Left lobe of liver (tissue), 2 donors: Measurements from ENCODE around the gene MORN1. TPM values are rescaled to one million over a fixed set of nuclear protein-coding genes. Genes with fewer than 3 reads are reported as not detected.

ENCODE experiments used
- ATAC-seq: fragments of 200-7000 bp; cut with Tn5 transposase; one replicate; pipeline ENCODE4 v1.9.1; 2020; ENCODE audit warnings: mild to moderate bottlenecking, moderate library complexity
- DNase-seq: peaks from one replicate; pipeline ENCODE4 v3.0.0-alpha.2; 2020; ENCODE audit warnings: low spot score
- total RNA-seq: library from RNA; stranded (reverse); gene quantifications from one replicate; pipeline ENCODE4 v1.2.1, GENCODE V29; 2021
- donor health status: DM: no; HTN: no; CAD: no; lungs with moderate emphysema.
- donor health status: DM: no; HTN: yes; CAD: no.

Gene MORN1
- total RNA-seq, 1 donor from 2014 or later = 6.7 TPM

DNA sequence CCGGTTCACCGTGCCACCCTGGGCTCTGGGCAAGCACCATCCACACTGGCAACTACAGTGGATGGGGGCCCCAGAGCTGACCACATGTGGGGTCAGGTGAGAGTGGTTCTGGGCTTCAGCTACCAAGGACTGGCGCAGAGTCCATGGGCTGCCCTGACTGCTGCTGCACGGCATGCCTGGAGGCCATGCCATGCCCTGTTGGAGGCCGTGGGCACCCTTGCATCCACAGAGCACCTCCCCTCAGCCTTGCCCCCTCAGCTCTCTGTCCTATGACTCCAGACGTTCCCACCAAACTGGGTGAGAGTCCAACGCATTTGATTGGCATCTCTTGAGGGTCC lies 15.5 kb downstream of the MORN1 start:
- DNase-seq (no peak), ATAC-seq (no peak)

- no peak for DNase-seq
- ATAC-seq = peak; percentile 83
These were observed 16.0 kb downstream of the MORN1 start for GRCh38 chr1:2375246-2375922.

GRCh38 chr1:2374252-2375155 lies 16.9 kb downstream of the MORN1 start:
- DNase-seq = no peak
- ATAC-seq = no peak

DNA sequence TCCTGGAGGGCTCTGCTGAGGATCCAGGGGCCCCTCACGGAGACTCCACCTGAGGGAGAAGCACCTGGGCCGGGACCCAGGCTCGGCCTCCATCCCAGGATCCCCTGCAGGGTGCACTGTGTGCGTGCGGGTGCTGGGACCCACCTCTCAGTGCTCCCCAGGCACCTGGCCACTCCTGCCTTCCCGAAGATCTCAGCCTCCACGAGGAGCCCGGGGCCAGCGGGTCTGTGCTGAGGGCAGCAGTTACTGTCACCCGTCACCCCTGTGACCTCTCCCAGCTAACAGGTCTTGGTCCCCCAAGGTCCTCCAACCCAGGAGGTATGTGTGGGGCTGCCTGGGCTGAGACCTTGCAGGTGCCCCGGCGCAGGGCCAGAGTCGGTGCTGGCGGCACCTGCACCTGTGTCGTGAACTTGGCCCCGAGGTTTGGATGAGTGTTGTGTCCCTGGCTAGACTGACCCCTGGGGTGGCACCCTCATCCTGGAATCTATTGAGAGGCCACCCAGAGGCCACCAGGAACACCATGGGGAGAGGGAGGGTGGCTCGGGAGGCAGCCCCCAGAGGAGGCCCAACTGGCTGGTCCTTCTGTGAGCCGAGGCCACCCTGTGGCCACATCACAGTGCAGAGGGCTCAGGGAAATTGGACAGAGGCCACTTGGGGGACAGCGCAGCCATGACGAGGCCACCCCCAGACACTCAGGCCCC lies 17.7 kb downstream of the MORN1 start:
- no peak for ATAC-seq
- DNase-seq = no peak

- DNase-seq (no peak), ATAC-seq (no peak)
These were observed 18.5 kb downstream of the MORN1 start for GRCh38 chr1:2372551-2373490.

- no peak for DNase-seq
- no peak for ATAC-seq
These were observed 23.2 kb downstream of the MORN1 start for GRCh38 chr1:2368053-2368744.

GRCh38 chr1:2363847-2364513 lies 27.4 kb downstream of the MORN1 start:
- DNase-seq (no peak), ATAC-seq (no peak)

DNA sequence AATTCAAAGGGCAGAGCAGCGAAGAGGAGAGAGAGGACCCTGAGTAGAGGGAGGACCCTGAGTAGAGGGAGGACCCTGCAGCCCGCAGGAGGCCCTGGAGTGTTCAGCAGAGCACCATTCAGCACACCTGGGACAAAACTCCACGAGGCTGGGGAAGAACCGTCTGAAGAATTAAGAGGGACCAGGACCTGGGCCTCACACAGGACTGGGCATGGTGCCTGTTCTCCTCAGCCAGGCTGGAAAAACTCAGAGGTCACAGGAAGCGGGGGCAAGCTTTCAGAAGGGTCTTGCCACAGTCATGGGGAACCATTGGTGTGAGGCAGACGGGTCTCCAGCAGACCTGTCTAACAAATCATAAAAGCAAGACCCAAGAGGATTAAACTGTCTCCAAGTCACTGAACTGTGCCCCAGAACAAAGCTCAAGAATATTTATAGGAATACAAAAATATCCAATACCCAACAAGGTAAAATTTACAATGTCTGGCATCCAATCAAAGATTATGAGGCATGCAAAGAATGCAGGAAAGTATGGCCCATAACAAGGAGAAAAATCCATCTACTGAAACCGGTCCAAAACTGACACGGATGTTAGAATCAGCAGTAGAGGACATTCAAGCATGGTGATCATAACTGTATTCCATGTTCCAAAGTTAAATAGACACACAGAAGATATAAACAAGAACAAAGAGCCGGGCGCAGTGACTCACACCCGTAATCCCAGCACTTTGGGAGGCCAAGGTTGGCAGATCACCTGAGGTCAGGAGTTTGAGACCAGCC lies 30.6 kb downstream of the MORN1 start:
- ATAC-seq (no peak), DNase-seq (no peak)

- ATAC-seq = no peak
- no peak for DNase-seq
These were observed 32.4 kb downstream of the MORN1 start for GRCh38 chr1:2358651-2359640.

- ATAC-seq (no peak), DNase-seq (no peak)
These were observed 33.3 kb downstream of the MORN1 start for GRCh38 chr1:2358072-2358471.

- no peak for ATAC-seq
These were observed 34.2 kb downstream of the MORN1 start for GRCh38 chr1:2356911-2357845.

DNA sequence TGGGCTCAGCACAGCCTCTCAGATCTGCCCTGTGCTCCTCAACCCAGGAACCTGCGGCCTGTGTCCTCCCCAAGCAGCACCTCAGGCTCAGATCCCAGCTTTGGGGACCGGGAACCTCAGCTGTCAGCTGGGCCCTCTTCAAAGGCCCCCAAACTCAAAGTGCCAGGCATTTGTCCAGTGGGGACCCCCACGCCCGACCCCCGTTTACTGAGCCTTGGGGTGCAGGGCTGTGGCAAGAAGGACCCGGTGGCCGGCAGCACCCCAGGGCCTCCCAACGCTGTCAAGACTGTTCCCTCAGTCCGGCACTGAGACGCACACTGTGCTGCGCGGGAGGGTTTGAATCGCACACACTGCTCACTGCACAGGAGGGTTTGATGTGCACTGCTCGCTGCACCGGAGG lies 35.0 kb downstream of the MORN1 start:
- DNase-seq = no peak
- no peak for ATAC-seq

More at GRCh38 chr1:2356911-2357845, 34.2 kb downstream of the MORN1 start:
- no peak for DNase-seq

DNA sequence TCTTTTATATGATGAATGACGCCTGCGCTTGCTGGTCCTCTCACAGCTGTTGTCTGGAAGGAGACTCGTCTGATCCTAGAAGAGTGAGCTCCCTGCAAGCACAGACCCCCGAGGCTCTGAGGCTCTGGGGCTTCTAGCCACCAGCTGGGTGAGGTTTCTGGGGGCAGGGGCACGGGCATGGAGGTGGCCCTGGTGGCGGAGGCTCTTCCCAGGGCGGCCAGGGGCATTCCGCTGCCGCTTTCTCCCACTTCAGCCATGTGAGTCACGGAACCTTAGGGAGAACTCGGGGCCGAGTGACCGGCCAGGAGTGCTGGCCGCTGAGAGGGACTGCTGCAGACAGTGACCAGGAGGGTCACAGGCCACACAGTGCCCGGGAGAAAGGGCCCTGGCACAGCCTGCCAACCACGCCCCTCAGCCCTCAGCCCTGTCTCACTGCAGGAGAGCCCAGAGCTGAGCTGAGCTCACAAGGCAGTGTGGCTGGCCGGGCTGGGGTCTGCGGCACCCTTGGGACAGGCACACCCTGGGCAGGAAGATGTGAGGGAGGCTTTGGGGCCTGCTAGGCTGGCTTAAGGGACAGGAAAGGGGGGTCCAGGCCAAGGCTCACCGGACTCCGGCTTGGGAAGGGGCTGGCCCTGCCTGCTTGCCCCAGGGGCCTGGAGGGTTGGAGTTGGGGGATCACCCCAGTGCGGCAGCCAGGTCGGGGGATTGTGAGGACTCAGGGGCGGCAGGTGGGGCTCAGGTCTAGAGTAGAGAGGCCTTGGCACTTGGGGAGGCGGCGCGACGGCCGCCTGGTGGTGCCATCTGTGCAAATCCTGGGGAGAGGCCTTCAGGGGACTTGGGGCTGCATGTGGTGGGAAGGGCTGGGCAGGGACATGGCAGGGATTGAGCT lies 35.7 kb downstream of the MORN1 start:
- no peak for DNase-seq
- no peak for ATAC-seq

- DNase-seq (no peak), ATAC-seq (no peak)
These were observed 36.6 kb downstream of the MORN1 start for GRCh38 chr1:2354511-2355372.
